CD4-positive, alpha-beta T cell (primary cell): Measurements from ENCODE around the gene FTSJ1. TPM values are rescaled to one million over a fixed set of nuclear protein-coding genes. Genes with fewer than 3 reads are reported as not detected.
"Not testable (repeated sequence)": the region's sequence is repeated elsewhere in the genome, so short reads cannot be mapped to it uniquely, and the experiment has no call there.

ENCODE experiments used
- ATAC-seq: fragments of 200-7000 bp; cut with Tn5 transposase; one replicate; pipeline ENCODE4 v1.10.0; 2022; ENCODE audit warnings: mild to moderate bottlenecking; ENCODE audit not compliant: poor library complexity
- CTCF ChIA-PET: fragments of 350-600 bp; sonication (Branson Sonifier 250); formaldehyde crosslinking; loops from one replicate; lab custom pipeline; 2021; ENCODE audit warnings: antibody characterized with exemption, inconsistent platforms; lab: Charles Lee
- POLR2A ChIA-PET: fragments of 350-600 bp; sonication (Branson Sonifier 250); formaldehyde crosslinking; loops from one replicate; lab custom pipeline; 2021; ENCODE audit warnings: antibody characterized with exemption, inconsistent platforms; lab: Charles Lee
- DNase-seq, 14 experiments: peaks; one replicate each; pipeline ENCODE4 v3.0.0-alpha.2; 2013 to 2020; ENCODE audit warnings: mixed read lengths in 2 of 14
- H3K27ac ChIP-seq, 2 donors: one replicate each; pipeline versions ENCODE4 v1.5.1 to v1.7.0; 2013; ENCODE audit warnings: low read length in 2 of 2, low read depth in 1 of 2, mild to moderate bottlenecking in 1 of 2
- H3K27me3 ChIP-seq, 2 experiments: 1 replicate in 1 of 2; 2 replicates in 1 of 2; pipeline versions ENCODE4 v1.6.1 to v1.7.0; 2013; ENCODE audit warnings: low read length in 2 of 2, control low read depth in 1 of 2, mild to moderate bottlenecking in 1 of 2, moderate library complexity in 1 of 2; ENCODE audit not compliant: insufficient read depth in 2 of 2, control insufficient read depth in 1 of 2
- H3K36me3 ChIP-seq: one replicate; pipeline ENCODE4 v1.6.1; 2013; ENCODE audit warnings: low read length, control low read depth; ENCODE audit not compliant: insufficient read depth
- H3K4me1 ChIP-seq: one replicate; pipeline ENCODE4 v1.6.1; 2013; ENCODE audit warnings: low read length, control low read depth; ENCODE audit not compliant: insufficient read depth
- H3K4me3 ChIP-seq: one replicate; pipeline ENCODE4 v1.5.1; 2013; ENCODE audit warnings: mild to moderate bottlenecking, low read length, moderate library complexity
- H3K9me3 ChIP-seq, 2 experiments: 1 replicate in 1 of 2; 2 replicates in 1 of 2; pipeline versions ENCODE4 v1.6.1 to v1.7.0; 2013; ENCODE audit warnings: low read length in 2 of 2, mild to moderate bottlenecking in 2 of 2, control low read depth in 1 of 2, moderate library complexity in 1 of 2; ENCODE audit not compliant: control insufficient read depth in 1 of 2, insufficient read depth in 1 of 2
- H3K27ac Mint-ChIP-seq: one replicate; pipeline ENCODE4 v1.8.0; 2020; ENCODE audit warnings: mixed read lengths
- H3K27me3 Mint-ChIP-seq: one replicate; pipeline ENCODE4 v1.8.0; 2021; ENCODE audit warnings: mixed read lengths
- H3K36me3 Mint-ChIP-seq: one replicate; pipeline ENCODE4 v1.8.0; 2021; ENCODE audit warnings: low read depth, mixed read lengths
- H3K4me1 Mint-ChIP-seq: one replicate; pipeline ENCODE4 v1.8.0; 2021; ENCODE audit warnings: low read depth, mixed read lengths
- H3K4me3 Mint-ChIP-seq: one replicate; pipeline ENCODE4 v1.8.0; 2020; ENCODE audit warnings: mild to moderate bottlenecking, mixed read lengths
- H3K9me3 Mint-ChIP-seq: one replicate; pipeline ENCODE4 v1.8.0; 2020; ENCODE audit warnings: mixed read lengths
- intact Hi-C, 2 experiments: fragments of 100-400 bp; cut with DNase I in 1 of 2; cut with micrococcal nuclease in 1 of 2; formaldehyde crosslinking; loops; one replicate each; pipeline versions ENCODE4 v1.15.1 to v1.9.0; 2023 to 2025; cut with DNase I, micrococcal nuclease
- total RNA-seq, 174 experiments: library from RNA in 2 of 174; stranded (reverse) in 2 of 174; gene quantifications; one replicate each; pipeline ENCODE4 v1.2.3 and lab custom pipeline; 2021 to 2026
- TF ChIP-seq, protein P1 (sequence below): fragments of 200-600 bp; IDR thresholded peaks from one replicate; pipeline ENCODE4 v1.8.0; 2022; ENCODE audit warnings: antibody characterized with exemption, mild to moderate bottlenecking

Gene FTSJ1
- total RNA-seq, 2 experiments from 2014 or later, result 60.0 to 61.0 TPM

GRCh38 chrX:48516285-48516684, 40.3 kb downstream of the FTSJ1 start:
- ChIA-PET CTCF (no interaction called here), POLR2A (no interaction called here)
- H3K9me3 ChIP-seq, result no peaks in the 10 kb centered on the region
- peaks cover 6% of the 10 kb centered on the region for H3K36me3 ChIP-seq
- peaks cover 25% of the 10 kb centered on the region for H3K4me1 ChIP-seq
- Mint-ChIP-seq H3K36me3 (peaks cover 27% of the 10 kb centered on the region), H3K4me3 (no peak overlapping the region), H3K4me1 (peaks cover 26% of the 10 kb centered on the region), H3K9me3 (no peaks in the 10 kb centered on the region), H3K27me3 (no peaks in the 10 kb centered on the region), H3K27ac (no peak overlapping the region)
- intact Hi-C loops, result no loop called here
- H3K27ac ChIP-seq, result no peak overlapping the region
- no peak overlapping the region for H3K4me3 ChIP-seq
- TF ChIP-seq, protein P1, sequence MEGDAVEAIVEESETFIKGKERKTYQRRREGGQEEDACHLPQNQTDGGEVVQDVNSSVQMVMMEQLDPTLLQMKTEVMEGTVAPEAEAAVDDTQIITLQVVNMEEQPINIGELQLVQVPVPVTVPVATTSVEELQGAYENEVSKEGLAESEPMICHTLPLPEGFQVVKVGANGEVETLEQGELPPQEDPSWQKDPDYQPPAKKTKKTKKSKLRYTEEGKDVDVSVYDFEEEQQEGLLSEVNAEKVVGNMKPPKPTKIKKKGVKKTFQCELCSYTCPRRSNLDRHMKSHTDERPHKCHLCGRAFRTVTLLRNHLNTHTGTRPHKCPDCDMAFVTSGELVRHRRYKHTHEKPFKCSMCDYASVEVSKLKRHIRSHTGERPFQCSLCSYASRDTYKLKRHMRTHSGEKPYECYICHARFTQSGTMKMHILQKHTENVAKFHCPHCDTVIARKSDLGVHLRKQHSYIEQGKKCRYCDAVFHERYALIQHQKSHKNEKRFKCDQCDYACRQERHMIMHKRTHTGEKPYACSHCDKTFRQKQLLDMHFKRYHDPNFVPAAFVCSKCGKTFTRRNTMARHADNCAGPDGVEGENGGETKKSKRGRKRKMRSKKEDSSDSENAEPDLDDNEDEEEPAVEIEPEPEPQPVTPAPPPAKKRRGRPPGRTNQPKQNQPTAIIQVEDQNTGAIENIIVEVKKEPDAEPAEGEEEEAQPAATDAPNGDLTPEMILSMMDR, result no peak
- ATAC-seq, result no peak
- H3K27me3 ChIP-seq, result no peaks in the 10 kb centered on the region
- DNase-seq, result no peak

DNA sequence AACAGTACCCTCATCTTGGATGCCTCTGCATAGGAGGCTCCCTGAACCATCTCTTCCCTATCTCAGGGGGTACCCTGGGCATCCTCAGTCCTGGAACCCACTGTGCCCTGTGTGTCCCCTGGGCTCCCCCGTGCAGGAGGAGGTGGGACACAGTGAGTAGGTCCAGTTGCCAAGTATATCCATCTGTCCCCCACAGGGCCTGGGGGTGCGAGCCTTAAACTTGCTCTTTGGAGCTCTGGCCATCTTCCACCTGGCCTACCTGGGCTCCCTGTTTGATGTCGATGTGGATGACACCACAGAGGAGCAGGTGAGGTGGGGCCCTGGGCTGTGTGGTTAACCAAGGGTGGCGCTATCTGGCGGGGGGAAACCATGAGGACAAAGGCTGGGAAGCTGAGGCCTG, 41.0 kb downstream of the FTSJ1 start:
- H3K9me3 ChIP-seq, result no peaks in the 10 kb centered on the region
- Mint-ChIP-seq H3K27ac (no peak overlapping the region), H3K4me1 (peaks cover 30% of the 10 kb centered on the region), H3K9me3 (no peaks in the 10 kb centered on the region), H3K4me3 (no peak overlapping the region), H3K27me3 (no peaks in the 10 kb centered on the region), H3K36me3 (peaks cover 34% of the 10 kb centered on the region)
- ChIA-PET POLR2A (no interaction called here), CTCF (interaction anchor here (0.7 kb wide), 1 partner anchor 993 kb away, joined by 3 read pairs; no protein-coding TSS in a partner anchor)
- peak in 2 of 14 experiments; percentile 28 to 38 for DNase-seq
- ATAC-seq, result no peak
- peaks cover 26% of the 10 kb centered on the region for H3K4me1 ChIP-seq
- TF ChIP-seq, protein P1, result no peak
- peaks cover 6% of the 10 kb centered on the region for H3K36me3 ChIP-seq
- no peak overlapping the region for H3K27ac ChIP-seq
- no peaks in the 10 kb centered on the region for H3K27me3 ChIP-seq
- intact Hi-C loops, result no loop called here
- H3K4me3 ChIP-seq, result no peak overlapping the region

- H3K4me3 ChIP-seq, H3K27ac ChIP-seq, H3K9me3 ChIP-seq, ATAC-seq, H3K36me3 ChIP-seq, CTCF ChIA-PET, H3K9me3 Mint-ChIP-seq, H3K27me3 ChIP-seq, H3K27me3 Mint-ChIP-seq, intact Hi-C loops, H3K4me3 Mint-ChIP-seq: not testable (repeated sequence)
- peaks cover 32% of the 10 kb centered on the region for H3K4me1 Mint-ChIP-seq
- POLR2A ChIA-PET, result interaction anchor here (2.0 kb wide), 1 partner anchor 20 kb away, joined by 7 read pairs; the partner anchor contains the start of gene TBC1D25
- peak overlapping the region; percentile 89 for H3K27ac Mint-ChIP-seq
- peaks cover 25% of the 10 kb centered on the region for H3K36me3 Mint-ChIP-seq
- peak in 1 of 14 experiments; percentile 8 for DNase-seq
- H3K4me1 ChIP-seq, result peaks cover 41% of the 10 kb centered on the region
Observed at GRCh38 chrX:48519481-48519880, 43.5 kb downstream of the FTSJ1 start.

DNA sequence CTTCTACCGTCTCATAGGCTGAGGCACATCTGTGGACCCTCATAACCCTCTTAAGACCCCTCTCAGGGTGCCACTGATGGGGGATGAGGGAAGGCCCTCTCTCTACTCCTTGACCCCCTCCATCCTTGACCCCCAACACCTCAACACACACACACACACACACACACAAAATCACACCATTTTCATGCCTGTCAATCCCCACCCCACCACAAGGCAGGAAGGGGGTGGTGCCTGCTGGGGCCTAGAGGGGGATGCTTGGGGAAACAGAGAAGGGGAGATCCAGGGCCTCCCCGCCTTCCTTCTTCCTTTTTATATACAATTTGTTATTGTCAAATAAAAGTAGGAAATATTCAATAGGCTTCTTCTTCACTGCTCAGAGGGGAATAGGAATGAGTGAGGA, 44.5 kb downstream of the FTSJ1 start:
- Mint-ChIP-seq H3K27ac (peak overlapping the region; percentile 89), H3K4me3 (peak overlapping the region; percentile 92), H3K27me3 (no peaks in the 10 kb centered on the region), H3K36me3 (peaks cover 22% of the 10 kb centered on the region), H3K9me3 (no peaks in the 10 kb centered on the region), H3K4me1 (peaks cover 32% of the 10 kb centered on the region)
- CTCF ChIA-PET, result no interaction called here
- Histone ChIP-seq H3K36me3 (peaks cover 9% of the 10 kb centered on the region), H3K27ac (peak overlapping the region; percentile 65), H3K9me3 (no peaks in the 10 kb centered on the region), H3K27me3 (no peaks in the 10 kb centered on the region), H3K4me3 (no peak overlapping the region), H3K4me1 (peaks cover 41% of the 10 kb centered on the region)
- intact Hi-C loops, result loop anchor here (5.0 kb wide), 3 partner anchors 43 to 77 kb away; partner anchors contain the start of genes FTSJ1 (in 2 of the 2), RBM3 (in 1 of the 2) and WDR13 (in 1 of the 2)
- TF ChIP-seq, protein P1, result no peak
- POLR2A ChIA-PET, result interaction anchor here (1.7 to 2.0 kb wide), 2 partner anchors 19 to 54 kb away, joined by 6 to 7 read pairs; partner anchors contain the start of genes RBM3 and TBC1D25
- no peak for ATAC-seq
- peak in 2 of 14 experiments; percentile 23 to 42 for DNase-seq
